CD14-positive monocyte (primary cell): Measurements from ENCODE around the gene ARHGAP15. TPM values are rescaled to one million over a fixed set of nuclear protein-coding genes. Genes with fewer than 3 reads are reported as not detected.

Experiments used
- DNase-seq, 3 donors: peaks; one replicate each; pipeline ENCODE4 v3.0.0-alpha.2; 2011 to 2022
- H2AFZ ChIP-seq: 2 replicates; pipeline ENCODE4 v1.6.0; 2012; ENCODE audit warnings: mild to moderate bottlenecking, low read depth, low read length, inconsistent platforms; ENCODE audit not compliant: insufficient read depth, poor library complexity, severe bottlenecking
- H3K27ac ChIP-seq, 2 donors: 1 replicate in 1 of 2; 2 replicates in 1 of 2; pipeline ENCODE4 v1.5.1; 2012 to 2013; ENCODE audit warnings: low read length in 2 of 2, control low read depth in 1 of 2, inconsistent platforms in 1 of 2, low read depth in 1 of 2, mild to moderate bottlenecking in 1 of 2
- H3K27me3 ChIP-seq, 2 donors: one replicate each; pipeline versions ENCODE4 v1.6.0 to v1.6.1; 2011 to 2013; ENCODE audit warnings: low read length in 2 of 2; ENCODE audit not compliant: control insufficient read depth in 2 of 2, insufficient read depth in 2 of 2
- H3K36me3 ChIP-seq, 2 donors: replicated peaks in 1 of 2; 1 replicate in 1 of 2; 2 replicates in 1 of 2; pipeline versions ENCODE4 v1.5.1 to v1.6.1; 2012 to 2013; ENCODE audit warnings: low read length in 2 of 2, control low read depth in 1 of 2, inconsistent platforms in 1 of 2, mild to moderate bottlenecking in 1 of 2; ENCODE audit not compliant: insufficient read depth in 2 of 2, control insufficient read depth in 1 of 2
- H3K4me1 ChIP-seq, 2 donors: 1 replicate in 1 of 2; 2 replicates in 1 of 2; pipeline versions ENCODE4 v1.5.1 to v1.6.1; 2012 to 2013; ENCODE audit warnings: low read length in 2 of 2, control low read depth in 1 of 2, inconsistent platforms in 1 of 2, mild to moderate bottlenecking in 1 of 2, moderate library complexity in 1 of 2; ENCODE audit not compliant: insufficient read depth in 2 of 2, control insufficient read depth in 1 of 2
- H3K4me2 ChIP-seq: replicated peaks from 2 replicates; pipeline ENCODE3; 2012; ENCODE audit warnings: low read length, moderate library complexity, mild to moderate bottlenecking; ENCODE audit not compliant: poor library complexity, severe bottlenecking; ENCODE audit errors: extremely low read depth
- H3K4me3 ChIP-seq, 3 experiments: fragments of 200-600 bp in 1 of 3; sonication (generic) in 1 of 3; replicated peaks in 1 of 3; 1 replicate in 2 of 3; 2 replicates in 1 of 3; pipeline ENCODE4 v1.5.1; 2011 to 2013; ENCODE audit warnings: low read length in 3 of 3, mild to moderate bottlenecking in 3 of 3, control low read depth in 2 of 3, low read depth in 2 of 3, inconsistent platforms in 1 of 3, moderate library complexity in 1 of 3
- H3K79me2 ChIP-seq: 2 replicates; pipeline ENCODE4 v1.6.0; 2012; ENCODE audit warnings: mild to moderate bottlenecking, control low read depth, inconsistent platforms, low read length, moderate library complexity; ENCODE audit not compliant: insufficient read depth
- H3K9ac ChIP-seq: 2 replicates; pipeline ENCODE4 v1.6.0; 2017; ENCODE audit warnings: low read length, mild to moderate bottlenecking; ENCODE audit not compliant: insufficient read depth, poor library complexity, severe bottlenecking
- H3K9me3 ChIP-seq, 2 donors: replicated peaks in 1 of 2; 1 replicate in 1 of 2; 2 replicates in 1 of 2; pipeline versions ENCODE4 v1.5.1 to v1.6.1; 2012 to 2013; ENCODE audit warnings: low read length in 2 of 2, control low read depth in 1 of 2; ENCODE audit not compliant: control insufficient read depth in 1 of 2, insufficient read depth in 1 of 2
- H4K20me1 ChIP-seq: 2 replicates; pipeline ENCODE4 v1.6.0; 2012; ENCODE audit warnings: mild to moderate bottlenecking, low read length, control low read depth, moderate library complexity; ENCODE audit not compliant: insufficient read depth
- H3K27ac Mint-ChIP-seq, 7 donors: one replicate each; pipeline ENCODE4 v1.8.0; 2020; ENCODE audit warnings: mild to moderate bottlenecking in 7 of 7, mixed read lengths in 7 of 7, moderate library complexity in 6 of 7, inconsistent platforms in 2 of 7
- H3K27me3 Mint-ChIP-seq, 3 donors: one replicate each; pipeline ENCODE4 v1.8.0; 2021 to 2022; ENCODE audit warnings: low read depth in 3 of 3, mild to moderate bottlenecking in 3 of 3, mixed read lengths in 3 of 3, moderate library complexity in 3 of 3, inconsistent platforms in 1 of 3
- H3K36me3 Mint-ChIP-seq, 2 donors: one replicate each; pipeline ENCODE4 v1.8.0; 2020; ENCODE audit warnings: mixed read lengths in 2 of 2, inconsistent platforms in 1 of 2, mild to moderate bottlenecking in 1 of 2
- H3K4me1 Mint-ChIP-seq: one replicate; pipeline ENCODE4 v1.8.0; 2020; ENCODE audit warnings: mild to moderate bottlenecking, mixed read lengths
- H3K4me3 Mint-ChIP-seq, 2 donors: one replicate each; pipeline ENCODE4 v1.8.0; 2020; ENCODE audit warnings: mild to moderate bottlenecking in 2 of 2, mixed read lengths in 2 of 2, moderate library complexity in 1 of 2
- H3K9me3 Mint-ChIP-seq, 7 donors: one replicate each; pipeline ENCODE4 v1.8.0; 2020 to 2022; ENCODE audit warnings: mixed read lengths in 7 of 7, mild to moderate bottlenecking in 6 of 7, moderate library complexity in 6 of 7, inconsistent platforms in 2 of 7
- CTCF ChIP-seq: fragments of 200-600 bp; IDR thresholded peaks from one replicate; pipeline ENCODE4 v1.8.0; 2022; ENCODE audit warnings: antibody characterized with exemption, mild to moderate bottlenecking
- WGBS: methylation state at CpG from one replicate; pipeline ENCODE4 v1.1.5; 2013; ENCODE audit warnings: missing lambda C conversion rate; ENCODE audit not compliant: insufficient coverage; 5-methylcytosine and 5-hydroxymethylcytosine counted together
- intact Hi-C, 2 donors: fragments of 100-400 bp; cut with micrococcal nuclease; formaldehyde crosslinking; loops; one replicate each; pipeline versions ENCODE4 v1.15.0 to v1.15.1; 2023
- polyA plus RNA-seq, 3 donors: library from polyadenylated mRNA; depleted of rRNA in 1 of 3; unstranded in 2 of 3; stranded (reverse) in 1 of 3; fragments of 300-500 nt in 2 of 3; fragments of >200 nt in 1 of 3; fragmentation: Illumina TruSeq in 2 of 3; gene quantifications; 1 replicate in 2 of 3; 2 replicates in 1 of 3; pipeline ENCODE4 v1.2.3, GENCODE V29; 2012 to 2021

Gene ARHGAP15
- polyA plus RNA-seq, 3 donors: 35.4 to 50.9 (median 50.7) TPM

- Histone ChIP-seq H3K9me3 (no peaks in the 10 kb centered on the region), H2AFZ (no peak overlapping the region), H3K36me3 (peaks cover 2 to 4% of the 10 kb centered on the region in 2 donors), H3K27me3 (no peaks in the 10 kb centered on the region), H3K4me1 (no peaks in the 10 kb centered on the region), H3K4me2 (no peak overlapping the region), H3K27ac (no peak overlapping the region), H3K9ac (no peak overlapping the region), H4K20me1 (no peaks in the 10 kb centered on the region), H3K4me3 (no peak overlapping the region), H3K79me2 (no peaks in the 10 kb centered on the region)
- H3K4me1 Mint-ChIP-seq: no peaks in the 10 kb centered on the region
- H3K4me3 Mint-ChIP-seq: no peak overlapping the region
- TF ChIP-seq CTCF: no peak
- DNase-seq: no peak
- WGBS: 100% methylated on average over 1 of the region's 5 CpGs
- H3K27ac Mint-ChIP-seq: no peak overlapping the region
- intact Hi-C loops: no loop called here
- no peaks in the 10 kb centered on the region for H3K27me3 Mint-ChIP-seq
- no peaks in the 10 kb centered on the region for H3K9me3 Mint-ChIP-seq
- H3K36me3 Mint-ChIP-seq: peaks cover 11 to 12% of the 10 kb centered on the region in 2 donors
Measured at GRCh38 chr2:143692162-143692561, 562.9 kb downstream of the ARHGAP15 start.

- Histone ChIP-seq H3K4me2 (no peak overlapping the region), H2AFZ (no peak overlapping the region), H3K4me1 (no peaks in the 10 kb centered on the region), H3K36me3 (peaks cover 2 to 4% of the 10 kb centered on the region in 2 donors), H4K20me1 (no peaks in the 10 kb centered on the region), H3K9ac (no peak overlapping the region), H3K27me3 (no peaks in the 10 kb centered on the region), H3K9me3 (no peaks in the 10 kb centered on the region), H3K4me3 (no peak overlapping the region), H3K79me2 (no peaks in the 10 kb centered on the region), H3K27ac (no peak overlapping the region)
- Mint-ChIP-seq H3K27me3 (no peaks in the 10 kb centered on the region), H3K36me3 (peaks cover 11 to 12% of the 10 kb centered on the region in 2 donors), H3K27ac (no peak overlapping the region), H3K4me1 (no peaks in the 10 kb centered on the region), H3K4me3 (no peak overlapping the region), H3K9me3 (no peaks in the 10 kb centered on the region)
- no peak for DNase-seq
- intact Hi-C loops: no loop called here
- WGBS: 100% methylated on average over 1 of the region's 5 CpGs
- no peak for TF ChIP-seq CTCF
Measured at GRCh38 chr2:143692967-143693366, 563.7 kb downstream of the ARHGAP15 start.
